AG09319 (cell line): Measurements from ENCODE around the gene TK1.
"Not testable (repeated sequence)": the region's sequence is repeated elsewhere in the genome, so short reads cannot be mapped to it uniquely, and the experiment has no call there.

Source experiments
- DNase-seq: peaks from one replicate; pipeline ENCODE4 v3.0.0-alpha.2; 2010; ENCODE audit warnings: low read depth; ENCODE audit errors: extremely low read depth
- TF ChIP-seq, protein P1 (sequence below): IDR thresholded peaks from 2 replicates; pipeline ENCODE4 v1.5.1; 2011; ENCODE audit warnings: low read depth, mild to moderate bottlenecking, inconsistent platforms, low read length, moderate library complexity

The TK1 gene

DNA sequence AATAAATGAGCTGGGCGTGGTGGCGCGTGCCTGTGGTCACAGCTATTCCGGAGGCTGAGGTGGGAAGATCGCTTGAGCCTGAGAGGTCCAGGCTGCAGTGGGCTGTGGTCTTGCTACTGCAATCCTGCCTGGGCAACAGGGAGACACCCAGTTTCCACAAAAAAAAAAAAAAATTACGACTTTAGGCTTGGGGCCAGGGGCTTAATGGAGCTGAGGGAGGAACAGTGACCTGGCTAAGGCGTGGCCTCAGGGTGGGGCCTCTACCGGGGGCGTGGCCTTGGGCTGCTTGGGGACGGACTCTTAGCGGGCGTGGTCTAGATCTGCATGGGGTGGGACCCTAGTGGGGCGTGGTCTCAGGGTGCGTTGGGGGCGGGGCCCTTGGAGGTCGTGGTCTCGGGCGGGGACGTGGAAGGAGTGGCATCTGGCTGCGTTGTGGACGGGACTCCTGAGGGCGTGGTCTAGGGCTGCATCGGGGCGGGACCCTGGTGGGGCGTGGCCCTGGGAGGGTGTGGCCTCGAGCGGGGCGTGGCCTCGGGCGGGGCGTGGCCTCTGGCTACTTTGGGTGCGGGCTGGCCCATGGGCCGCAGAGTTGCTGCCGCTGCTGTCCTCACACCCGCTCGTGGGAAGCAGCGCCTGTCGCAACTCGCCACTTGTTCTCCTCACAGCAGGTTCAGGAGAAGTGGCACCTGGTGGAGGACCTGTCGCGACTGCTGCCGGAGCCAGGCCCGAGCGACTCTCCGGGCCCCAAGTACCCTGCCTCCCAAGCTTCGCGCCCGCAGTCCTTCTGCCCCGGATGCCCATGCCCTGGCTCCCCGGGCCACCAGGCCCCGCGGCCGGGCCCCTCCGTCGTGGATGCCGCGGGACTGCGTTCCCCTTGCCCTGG lies 46.4 kb downstream of the TK1 start:
- peak; percentile 8 for DNase-seq
- TF ChIP-seq, protein P1, sequence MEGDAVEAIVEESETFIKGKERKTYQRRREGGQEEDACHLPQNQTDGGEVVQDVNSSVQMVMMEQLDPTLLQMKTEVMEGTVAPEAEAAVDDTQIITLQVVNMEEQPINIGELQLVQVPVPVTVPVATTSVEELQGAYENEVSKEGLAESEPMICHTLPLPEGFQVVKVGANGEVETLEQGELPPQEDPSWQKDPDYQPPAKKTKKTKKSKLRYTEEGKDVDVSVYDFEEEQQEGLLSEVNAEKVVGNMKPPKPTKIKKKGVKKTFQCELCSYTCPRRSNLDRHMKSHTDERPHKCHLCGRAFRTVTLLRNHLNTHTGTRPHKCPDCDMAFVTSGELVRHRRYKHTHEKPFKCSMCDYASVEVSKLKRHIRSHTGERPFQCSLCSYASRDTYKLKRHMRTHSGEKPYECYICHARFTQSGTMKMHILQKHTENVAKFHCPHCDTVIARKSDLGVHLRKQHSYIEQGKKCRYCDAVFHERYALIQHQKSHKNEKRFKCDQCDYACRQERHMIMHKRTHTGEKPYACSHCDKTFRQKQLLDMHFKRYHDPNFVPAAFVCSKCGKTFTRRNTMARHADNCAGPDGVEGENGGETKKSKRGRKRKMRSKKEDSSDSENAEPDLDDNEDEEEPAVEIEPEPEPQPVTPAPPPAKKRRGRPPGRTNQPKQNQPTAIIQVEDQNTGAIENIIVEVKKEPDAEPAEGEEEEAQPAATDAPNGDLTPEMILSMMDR: no peak

DNA sequence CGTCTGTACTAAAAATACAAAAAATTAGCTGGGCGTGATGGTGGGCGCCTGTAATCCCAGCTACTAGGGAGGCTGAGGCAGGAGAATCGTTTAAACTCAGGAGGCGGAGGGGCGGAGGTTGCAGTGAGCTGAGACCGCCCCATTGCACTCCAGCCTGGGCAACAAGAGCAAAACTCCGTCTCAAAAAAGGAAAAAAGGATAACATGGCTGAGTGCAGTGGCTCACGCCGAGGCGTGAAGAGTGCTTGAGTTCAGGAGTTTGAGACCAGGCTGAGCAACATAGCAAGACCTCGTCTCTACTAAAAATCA lies 47.0 kb downstream of the TK1 start:
- DNase-seq: not testable (repeated sequence)

DNA sequence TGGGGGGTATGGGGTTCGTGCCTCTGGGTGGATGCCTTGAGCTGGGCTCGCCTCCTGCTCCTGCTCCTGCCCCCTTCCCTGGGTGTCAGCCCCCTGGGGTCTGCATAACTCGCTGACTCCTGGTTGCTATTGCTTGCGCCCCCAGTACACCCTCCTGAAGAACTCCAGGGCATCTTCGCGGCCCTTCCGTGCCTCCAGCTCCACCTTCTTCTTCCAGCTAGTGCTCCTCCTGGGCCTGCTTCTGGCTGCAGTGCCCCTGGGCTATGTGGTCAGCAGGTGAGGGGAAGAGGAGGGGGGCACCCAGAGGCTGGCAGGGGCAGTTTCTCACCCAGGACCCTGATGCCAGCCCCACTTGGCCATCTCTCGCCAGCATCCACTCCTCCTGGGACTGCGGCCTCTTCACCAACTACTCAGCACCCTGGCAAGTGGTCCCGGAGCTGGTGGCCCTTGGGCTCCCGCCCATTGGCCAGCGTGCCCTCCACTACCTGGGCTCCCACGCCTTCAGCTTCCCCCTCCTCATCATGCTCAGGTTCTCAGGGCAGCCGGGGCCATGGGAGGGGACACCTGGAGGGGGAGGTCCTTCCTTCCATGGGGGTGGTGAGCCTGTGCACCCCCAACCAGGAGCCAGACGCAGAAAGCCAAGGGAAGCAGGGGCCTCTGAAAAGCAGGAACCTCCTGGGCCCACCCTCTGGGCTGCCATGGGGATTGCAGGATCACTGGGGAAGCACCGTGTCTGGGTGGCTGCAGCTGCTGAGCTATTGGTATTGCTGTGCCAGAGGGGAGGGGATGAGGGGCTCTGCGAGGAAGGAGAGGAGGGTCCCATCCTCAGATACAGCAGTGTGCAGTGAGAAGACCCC lies 48.4 kb downstream of the TK1 start:
- DNase-seq: no peak
- TF ChIP-seq, protein P1: no peak

DNA sequence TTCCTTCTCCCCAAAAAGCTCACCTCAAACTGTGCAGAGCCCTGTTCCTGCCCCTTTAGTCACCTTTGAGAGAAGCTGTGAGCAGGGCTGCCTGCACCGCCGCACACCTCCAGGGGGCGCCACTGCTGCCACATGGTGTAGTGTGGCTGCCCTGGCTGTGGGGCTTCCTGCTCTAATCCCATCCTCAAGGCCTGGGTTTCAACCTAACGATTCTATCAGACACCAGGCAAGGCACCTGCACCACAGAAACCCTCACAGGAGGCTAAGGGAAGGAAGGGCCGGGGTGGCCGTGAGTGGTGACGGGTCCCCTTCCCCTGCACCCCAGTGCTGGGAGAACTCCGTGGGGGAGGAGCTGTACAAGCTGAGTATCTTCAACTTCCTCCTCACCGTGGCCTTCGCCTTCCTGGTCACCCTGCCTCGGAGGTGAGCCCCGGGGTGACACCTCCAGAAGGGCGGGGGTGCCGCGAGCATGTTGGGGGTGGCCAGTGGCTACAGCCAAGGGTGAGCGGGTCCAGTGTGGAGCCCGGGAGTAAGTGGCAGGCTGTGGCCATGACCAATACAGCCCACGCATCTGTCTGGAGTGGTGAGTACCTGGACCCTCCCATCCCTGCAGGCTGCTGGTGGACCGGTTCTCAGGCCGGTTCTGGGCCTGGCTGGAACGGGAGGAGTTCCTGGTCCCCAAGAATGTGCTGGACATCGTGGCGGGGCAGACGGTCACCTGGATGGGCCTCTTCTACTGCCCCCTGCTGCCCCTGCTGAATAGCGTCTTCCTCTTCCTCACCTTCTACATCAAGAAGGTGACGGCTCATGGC lies 49.3 kb downstream of the TK1 start:
- no peak for DNase-seq
- TF ChIP-seq, protein P1: peak; percentile 19

DNA sequence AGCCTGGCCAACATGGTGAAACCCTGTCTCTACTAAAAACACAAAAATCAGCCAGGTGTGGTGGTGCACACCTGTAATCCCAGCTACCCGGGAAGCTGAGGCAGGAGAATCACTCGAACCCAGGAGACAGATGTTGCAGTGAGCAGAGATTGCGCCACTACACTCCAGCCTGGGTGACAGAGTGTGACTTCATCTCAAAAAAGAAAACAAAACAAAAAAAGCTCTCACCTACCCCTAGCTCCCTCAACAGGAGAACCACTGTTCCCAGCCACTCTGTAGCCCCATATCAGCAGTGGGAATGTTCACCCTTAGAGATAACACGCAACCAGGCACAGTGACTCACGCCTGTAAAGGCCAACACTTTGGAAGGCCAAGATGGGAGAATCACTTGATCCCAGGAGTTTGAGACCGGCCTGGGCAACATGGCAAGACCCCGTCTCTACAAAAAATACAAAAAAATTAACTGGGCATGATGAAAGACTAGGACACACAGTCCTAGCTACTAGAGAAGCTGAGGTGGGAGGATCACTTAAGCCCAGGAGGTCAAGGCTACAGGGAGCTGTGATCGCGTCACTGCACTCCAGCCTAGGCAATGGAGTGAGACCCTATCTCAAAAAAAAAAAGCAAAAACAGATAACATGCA lies 50.9 kb downstream of the TK1 start:
- TF ChIP-seq, protein P1: no peak
- no peak for DNase-seq

DNA sequence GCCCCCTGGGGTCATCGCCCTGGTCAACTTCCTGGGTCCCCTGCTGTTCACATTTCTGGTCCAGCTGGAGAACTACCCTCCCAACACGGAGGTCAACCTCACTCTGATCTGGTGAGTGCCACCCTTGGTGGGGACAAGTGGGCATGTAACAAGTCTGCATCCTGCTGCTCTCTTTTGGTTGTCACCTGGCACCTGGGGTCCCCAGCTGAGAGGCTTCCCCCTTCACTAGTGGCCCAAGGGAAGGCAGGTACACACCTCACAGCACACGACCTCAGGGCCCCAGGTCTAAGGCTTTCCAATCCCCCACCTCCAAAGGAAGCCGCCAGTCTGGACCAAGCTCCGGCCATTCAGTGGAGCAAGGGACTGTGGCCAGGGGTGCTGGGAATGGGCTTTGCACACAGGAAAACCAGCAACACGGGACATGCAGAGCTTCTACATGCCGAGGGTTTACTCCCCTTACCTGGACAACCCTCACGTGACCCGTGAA lies 51.9 kb downstream of the TK1 start:
- TF ChIP-seq, protein P1: no peak

More for the DNA sequence above, 51.9 kb downstream of the TK1 start:
- no peak for DNase-seq
